ENCODE data around the gene ST8SIA1. TPM values are rescaled to one million over a fixed set of nuclear protein-coding genes. Genes with fewer than 3 reads are reported as not detected.

The ST8SIA1 gene
- total RNA-seq, 1 donor from 2014 or later, result 1.5 TPM

DNA sequence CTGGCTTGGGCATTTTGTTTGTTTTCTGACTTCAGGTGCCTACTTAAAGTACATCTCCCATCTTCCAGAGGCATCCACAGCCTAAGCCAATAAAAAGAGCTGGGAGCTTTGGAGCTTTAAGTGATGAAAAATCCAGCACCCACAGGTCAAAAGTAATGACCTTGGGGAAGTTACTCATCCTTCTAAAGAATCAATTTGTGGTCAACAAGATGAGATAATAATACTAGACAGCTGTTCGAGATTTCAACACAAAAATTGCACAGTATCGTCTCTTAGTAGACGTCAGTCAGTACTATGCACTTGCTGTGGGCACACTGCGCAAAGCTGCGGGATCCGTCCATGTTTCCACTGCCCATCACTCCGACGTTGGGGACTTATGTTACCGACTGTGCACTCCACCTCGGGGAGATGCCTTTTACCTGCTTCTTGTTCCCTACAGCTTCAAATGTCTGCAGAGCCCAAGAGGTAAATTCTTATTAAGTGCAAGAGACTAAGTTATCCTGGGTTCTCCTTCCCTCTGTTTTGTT lies 1.3 kb downstream of the ST8SIA1 start:
- intact Hi-C loops (cut with DNase I), result loop anchor here (5.0 kb wide), 1 partner anchor 251 kb away; no protein-coding TSS in a partner anchor

DNA sequence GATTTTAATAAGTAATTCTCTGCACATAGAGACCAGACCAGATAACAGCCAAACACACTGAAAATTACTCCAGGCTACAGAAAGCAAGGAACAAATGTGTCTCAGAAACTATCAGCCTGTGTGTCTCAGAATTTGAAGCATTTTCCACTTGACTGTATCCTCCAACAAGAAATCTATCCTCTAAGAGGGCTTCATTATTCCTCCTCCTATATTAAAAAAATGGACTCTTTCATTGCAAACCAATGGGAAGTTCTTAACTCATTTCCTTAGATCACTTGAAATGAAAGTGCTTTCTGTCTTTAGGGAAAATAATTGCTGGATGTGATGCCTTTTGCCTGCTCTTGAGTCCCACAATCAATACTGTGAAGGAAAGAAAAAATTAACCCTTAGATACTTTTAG lies 2.3 kb downstream of the ST8SIA1 start:
- DNase-seq (ENCODE audit: low spot score), result no peak
- intact Hi-C loops (cut with DNase I), result loop anchor here (5.0 kb wide), 1 partner anchor 250 kb away; no protein-coding TSS in a partner anchor

More for the DNA sequence above, 1.3 kb downstream of the ST8SIA1 start:
- no peak for DNase-seq (ENCODE audit: low spot score)

DNA sequence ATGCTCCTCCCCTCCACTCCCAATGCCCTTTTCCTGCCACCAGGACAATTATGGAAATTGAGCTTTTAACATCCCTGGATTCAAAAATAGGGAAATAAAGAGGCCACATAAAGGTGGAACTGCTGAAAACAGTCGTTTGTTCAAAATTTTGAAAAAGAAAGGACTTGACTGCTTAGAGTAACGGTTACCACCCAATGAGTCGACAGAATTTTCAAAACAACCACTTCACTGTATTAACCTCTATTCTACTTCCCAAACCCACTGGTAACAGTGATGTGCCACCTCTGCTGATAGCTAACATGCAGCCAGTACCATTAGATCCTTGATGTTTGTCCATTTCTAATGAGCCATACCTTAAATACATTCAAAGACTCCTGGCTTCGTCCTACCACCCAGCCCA lies 4.9 kb downstream of the ST8SIA1 start:
- DNase-seq (ENCODE audit: low spot score), result no peak
- intact Hi-C loops (cut with DNase I), result loop anchor here (5.0 kb wide), 1 partner anchor 247 kb away; no protein-coding TSS in a partner anchor

DNA sequence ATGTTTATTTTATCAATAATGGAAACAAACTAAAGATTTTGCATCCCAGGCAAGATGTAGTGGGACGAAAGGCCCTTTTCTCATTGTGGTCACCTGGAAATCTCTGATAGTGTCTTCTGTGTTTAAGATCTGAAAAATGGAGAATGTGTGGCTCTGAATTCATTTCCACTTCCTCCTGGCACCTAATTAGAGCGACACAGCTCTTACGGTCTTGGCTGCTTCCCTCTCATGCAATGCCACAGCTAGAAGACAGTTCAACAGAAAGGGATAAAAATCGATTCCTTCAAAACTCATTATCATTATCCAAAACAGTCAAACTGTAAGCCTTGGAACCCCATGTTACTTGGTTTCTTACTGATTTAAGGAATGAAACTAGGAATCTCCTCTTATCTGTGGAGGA lies 9.3 kb downstream of the ST8SIA1 start:
- DNase-seq (ENCODE audit: low spot score), result no peak
- intact Hi-C loops (cut with DNase I), result no loop called here

GRCh38 chr12:22322091-22322490 lies 12.4 kb downstream of the ST8SIA1 start:
- intact Hi-C loops (cut with DNase I), result no loop called here
- DNase-seq (ENCODE audit: low spot score), result no peak

DNA sequence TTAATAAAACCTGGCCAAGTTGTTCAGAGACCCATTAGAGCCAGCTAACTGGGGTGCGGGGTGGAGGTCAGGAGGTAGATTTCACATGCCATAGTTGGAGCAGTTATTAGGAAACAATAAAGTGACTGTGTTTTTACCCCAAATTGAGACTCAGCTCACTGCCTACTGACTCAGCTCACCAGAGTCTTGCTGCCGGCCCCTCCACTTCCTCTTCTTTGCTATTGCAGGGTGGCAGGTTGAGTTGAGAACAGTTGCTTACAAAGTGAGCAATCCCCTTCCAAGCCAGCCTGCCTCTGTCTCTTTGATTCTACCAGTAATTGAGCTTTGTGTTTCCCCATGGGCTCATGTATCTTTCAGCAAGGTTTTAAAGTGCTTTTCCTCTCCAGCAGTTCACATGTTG lies 12.9 kb downstream of the ST8SIA1 start:
- intact Hi-C loops (cut with DNase I), result no loop called here
- DNase-seq (ENCODE audit: low spot score), result no peak

GRCh38 chr12:22321018-22321605 lies 13.4 kb downstream of the ST8SIA1 start:
- intact Hi-C loops (cut with DNase I), result no loop called here

DNA sequence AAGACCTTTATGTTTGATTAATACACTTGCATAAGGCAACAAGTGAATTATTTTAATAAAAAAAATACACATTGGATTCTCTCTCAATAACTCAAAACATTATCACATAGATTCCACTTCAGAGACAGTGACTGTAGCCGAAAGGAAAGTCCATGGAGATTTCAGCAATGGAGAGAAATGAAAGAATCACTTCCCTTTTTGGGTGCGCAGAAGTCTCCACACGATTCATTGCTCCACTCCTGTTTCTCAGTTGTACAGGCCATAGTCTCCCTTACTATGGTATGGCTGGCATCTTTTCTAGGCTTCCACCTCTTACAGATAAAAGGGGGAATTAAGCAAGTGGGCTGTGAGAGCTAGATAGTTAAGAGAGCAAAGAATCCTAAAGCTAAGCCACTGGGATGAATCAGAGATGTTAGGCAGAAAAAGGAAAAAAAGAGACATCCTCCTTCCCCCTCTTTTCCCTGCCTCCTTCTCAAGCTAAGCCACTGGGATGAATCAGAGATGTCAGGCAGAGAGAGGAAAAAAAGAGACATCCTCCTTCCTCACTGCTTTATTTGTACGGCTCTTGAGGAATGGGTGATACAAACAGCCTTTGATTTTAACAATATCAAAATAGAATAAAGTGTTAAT lies 16.3 kb downstream of the ST8SIA1 start:
- no peak for DNase-seq (ENCODE audit: low spot score)
- intact Hi-C loops (cut with DNase I), result no loop called here

More at GRCh38 chr12:22321018-22321605, 13.4 kb downstream of the ST8SIA1 start:
- DNase-seq (ENCODE audit: low spot score), result no peak

DNA sequence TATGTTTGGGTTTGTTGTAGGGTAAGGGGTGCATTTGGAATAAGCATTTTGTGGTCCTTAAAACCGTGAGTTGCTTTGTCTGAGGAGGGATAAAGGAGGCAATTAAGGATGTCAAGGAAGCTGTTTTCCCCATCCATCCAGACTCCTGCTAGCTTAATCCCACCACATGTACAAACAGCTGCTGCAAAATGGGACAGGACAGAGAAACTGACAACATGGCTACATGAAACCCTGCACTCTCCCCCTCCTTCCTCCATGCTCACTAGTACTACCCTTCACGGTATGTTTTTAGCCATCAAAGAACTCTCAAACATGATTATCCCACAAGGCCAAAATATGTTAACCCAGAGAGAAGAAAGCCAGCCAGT lies 20.6 kb downstream of the ST8SIA1 start:
- no peak for DNase-seq (ENCODE audit: low spot score)

GRCh38 chr12:22313286-22313962 lies 21.1 kb downstream of the ST8SIA1 start:
- no peak for DNase-seq (ENCODE audit: low spot score)
- intact Hi-C loops (cut with DNase I), result loop anchor here (5.0 kb wide), 1 partner anchor 36 kb away; no protein-coding TSS in a partner anchor

More for the DNA sequence above, 20.6 kb downstream of the ST8SIA1 start:
- intact Hi-C loops (cut with DNase I), result loop anchor here (5.0 kb wide), 1 partner anchor 37 kb away; no protein-coding TSS in a partner anchor

- no peak for DNase-seq (ENCODE audit: low spot score)
- intact Hi-C loops (cut with DNase I), result loop anchor here (5.0 kb wide), 1 partner anchor 35 kb away; no protein-coding TSS in a partner anchor
Measured at GRCh38 chr12:22312336-22312735, 22.2 kb downstream of the ST8SIA1 start.

DNA sequence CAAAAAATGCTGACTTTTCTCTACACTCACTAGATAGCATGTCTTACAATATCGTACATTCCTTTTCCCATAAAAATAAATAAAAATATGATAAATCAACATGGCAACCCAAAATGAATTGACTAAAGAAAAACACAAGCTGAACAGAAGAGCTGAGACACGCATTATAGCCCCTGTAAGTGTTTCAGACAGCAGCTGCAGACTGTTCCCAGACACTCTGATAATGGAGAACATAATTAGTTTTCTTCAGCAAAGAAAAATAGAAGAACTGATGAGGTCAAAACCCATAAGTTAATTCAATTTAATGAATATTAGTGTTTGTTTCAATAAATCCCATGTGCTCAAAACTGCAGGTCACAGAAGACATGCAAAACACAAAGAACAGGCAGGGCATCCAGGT lies 23.8 kb downstream of the ST8SIA1 start:
- intact Hi-C loops (cut with DNase I), result loop anchor here (5.0 kb wide), 1 partner anchor 33 kb away; no protein-coding TSS in a partner anchor
- no peak for DNase-seq (ENCODE audit: low spot score)

- intact Hi-C loops (cut with DNase I), result loop anchor here (5.0 kb wide), 1 partner anchor 33 kb away; no protein-coding TSS in a partner anchor
- DNase-seq (ENCODE audit: low spot score), result no peak
Measured at GRCh38 chr12:22310275-22310674, 24.2 kb downstream of the ST8SIA1 start.

- DNase-seq (ENCODE audit: low spot score), result no peak
- intact Hi-C loops (cut with DNase I), result no loop called here
Measured at GRCh38 chr12:22307811-22308210, 26.7 kb downstream of the ST8SIA1 start.

DNA sequence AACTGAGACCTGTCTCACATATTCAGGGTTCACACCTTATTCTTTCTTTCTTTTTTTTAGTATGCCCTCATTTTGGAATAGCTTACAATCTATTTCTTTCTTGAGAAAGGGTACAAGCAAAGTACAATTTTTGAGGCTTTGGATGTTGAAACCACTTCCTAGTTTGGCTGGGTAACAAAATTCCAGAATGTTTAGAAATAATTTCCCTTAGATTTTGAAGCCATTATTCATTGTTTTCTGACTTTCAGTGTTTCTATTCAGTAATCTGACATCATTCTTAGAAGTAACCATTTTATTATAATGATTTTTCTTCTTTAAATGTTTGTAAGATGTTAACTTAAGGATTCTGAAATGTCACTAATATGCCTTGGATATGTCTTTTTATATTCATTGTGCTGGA lies 28.2 kb downstream of the ST8SIA1 start:
- no peak for DNase-seq (ENCODE audit: low spot score)
- intact Hi-C loops (cut with DNase I), result no loop called here

GRCh38 chr12:22304341-22304740 lies 30.2 kb downstream of the ST8SIA1 start:
- intact Hi-C loops (cut with DNase I), result no loop called here
- DNase-seq (ENCODE audit: low spot score), result no peak

DNA sequence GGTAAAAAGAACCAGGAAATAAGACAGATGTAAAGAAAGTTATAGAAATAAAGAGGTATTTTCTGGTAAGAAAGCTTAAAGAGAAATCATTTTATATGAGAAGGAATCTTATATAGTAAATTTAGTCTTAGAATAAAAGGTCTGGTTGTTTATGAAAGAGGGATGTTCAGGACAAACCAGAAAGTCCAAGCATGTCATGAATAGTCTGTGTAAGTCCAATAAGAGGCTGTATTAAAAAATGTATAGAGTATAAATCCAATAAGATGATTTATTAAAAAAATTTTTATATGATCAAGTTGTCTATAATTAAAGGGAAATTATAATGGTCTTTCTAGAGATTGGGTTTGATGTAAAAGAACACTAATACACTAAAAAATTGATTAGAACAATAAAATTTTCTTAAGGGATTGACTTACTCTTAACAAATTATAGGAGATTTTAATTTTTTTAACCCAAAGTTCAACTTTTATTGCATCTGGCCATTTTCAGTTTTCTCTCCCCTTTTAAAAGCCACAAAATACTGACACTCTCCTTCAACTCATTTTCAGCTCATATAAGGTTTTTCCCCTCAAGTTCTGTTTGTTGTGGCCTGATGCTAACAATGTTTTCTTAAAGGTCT lies 35.1 kb downstream of the ST8SIA1 start:
- intact Hi-C loops (cut with DNase I), result no loop called here
- no peak for DNase-seq (ENCODE audit: low spot score)

DNA sequence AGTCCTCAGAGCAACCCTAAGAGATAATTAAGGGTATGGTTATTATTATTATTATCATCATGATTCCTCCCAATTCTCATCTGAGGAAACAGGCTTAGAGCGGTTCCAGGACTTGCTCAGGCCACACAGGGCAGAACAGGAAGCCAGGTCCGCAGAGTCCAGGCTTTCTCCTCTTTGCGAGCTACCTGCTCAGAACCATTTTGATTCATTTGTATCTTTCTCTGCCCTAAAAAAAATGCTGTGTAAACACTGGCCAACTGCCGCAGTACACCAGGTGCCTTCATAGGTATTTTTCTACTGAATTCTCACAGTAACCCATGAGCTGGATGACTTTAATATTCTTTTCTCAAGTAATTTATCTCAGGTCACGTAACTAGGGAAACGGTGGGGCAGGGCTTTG lies 45.3 kb downstream of the ST8SIA1 start:
- intact Hi-C loops (cut with DNase I), result no loop called here
- DNase-seq (ENCODE audit: low spot score), result no peak

DNA sequence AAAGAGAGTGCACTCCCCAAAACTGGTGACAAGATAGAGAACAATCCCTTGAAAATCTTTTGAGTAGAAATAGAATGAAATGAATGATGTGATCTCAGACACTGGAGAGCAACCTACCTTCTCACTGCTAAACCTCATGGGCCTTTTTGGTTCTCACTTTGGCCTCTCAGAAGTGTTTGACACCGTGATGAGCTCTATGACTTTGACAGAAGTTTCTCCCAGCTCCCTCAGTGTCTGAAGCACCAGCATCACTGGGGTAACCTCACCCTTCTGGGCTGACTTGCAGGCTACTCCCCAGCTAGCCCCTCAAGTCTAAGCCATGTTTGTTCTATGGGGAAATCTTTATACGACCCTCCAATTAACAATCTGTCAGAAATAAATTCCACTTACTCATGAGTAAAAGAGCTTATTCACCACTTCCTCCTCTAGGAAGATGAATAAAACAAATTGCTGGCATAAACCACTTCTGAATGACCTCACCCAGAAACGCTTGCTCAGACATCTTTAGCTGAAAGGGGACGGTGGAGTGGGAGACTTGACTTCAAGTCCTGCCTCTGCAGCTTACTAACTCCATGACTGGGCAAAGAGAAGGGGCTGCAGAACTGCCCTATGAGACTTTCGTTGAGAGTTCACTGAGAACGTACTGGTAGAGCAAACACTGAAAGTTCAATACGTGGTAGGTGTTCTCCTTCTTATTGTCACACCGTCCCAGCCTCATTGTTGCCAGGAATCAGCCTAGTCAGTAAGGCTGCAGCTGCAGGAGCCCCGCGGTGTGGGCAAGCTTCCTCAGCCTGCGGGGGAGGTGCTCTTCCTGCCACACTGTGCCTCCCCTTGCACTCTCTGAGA lies 46.5 kb downstream of the ST8SIA1 start:
- intact Hi-C loops (cut with DNase I), result no loop called here
- no peak for DNase-seq (ENCODE audit: low spot score)
